Endothelial cell (in vitro differentiated cells): Measurements from ENCODE around the gene NEURL1B. TPM values are rescaled to one million over a fixed set of nuclear protein-coding genes. Genes with fewer than 3 reads are reported as not detected.

Experiments
- DNase-seq: peaks from one replicate; pipeline ENCODE4 v3.0.0; 2021; ENCODE audit warnings: low spot score
- H3K27ac Mint-ChIP-seq: one replicate; pipeline ENCODE4 v1.8.0; 2021; ENCODE audit warnings: mixed read lengths, inconsistent platforms; ENCODE audit not compliant: unreplicated experiment
- H3K27me3 Mint-ChIP-seq: one replicate; pipeline ENCODE4 v1.8.0; 2021; ENCODE audit warnings: mild to moderate bottlenecking, moderate library complexity, mixed read lengths, inconsistent platforms; ENCODE audit not compliant: unreplicated experiment
- H3K36me3 Mint-ChIP-seq: one replicate; pipeline ENCODE4 v1.8.0; 2021; ENCODE audit warnings: mild to moderate bottlenecking, low read depth, mixed read lengths, inconsistent platforms; ENCODE audit not compliant: unreplicated experiment
- H3K4me1 Mint-ChIP-seq: one replicate; pipeline ENCODE4 v1.8.0; 2021; ENCODE audit warnings: mild to moderate bottlenecking, mixed read lengths, inconsistent platforms; ENCODE audit not compliant: unreplicated experiment
- H3K4me3 Mint-ChIP-seq: one replicate; pipeline ENCODE4 v1.8.0; 2021; ENCODE audit warnings: mild to moderate bottlenecking, mixed read lengths, inconsistent platforms; ENCODE audit not compliant: unreplicated experiment
- H3K9me3 Mint-ChIP-seq: one replicate; pipeline ENCODE4 v1.8.0; 2021; ENCODE audit warnings: mixed read lengths, inconsistent platforms; ENCODE audit not compliant: unreplicated experiment
- CTCF ChIP-seq: fragments of 200-600 bp; sonication (generic); IDR thresholded peaks from one replicate; pipeline ENCODE4 v1.5.0; 2021; ENCODE audit warnings: antibody characterized with exemption; ENCODE audit not compliant: unreplicated experiment
- total RNA-seq: library from RNA; stranded (reverse); fragmentation: NEBNext Ultra II Directional; extraction: Animal tissue kit (Norgen Biotek cat#: 25700); gene quantifications from one replicate; pipeline ENCODE4 v1.2.1, GENCODE V29; 2021; ENCODE audit not compliant: unreplicated experiment

The NEURL1B gene
- total RNA-seq, 1 donor from 2014 or later, result 0.13 TPM

- Mint-ChIP-seq H3K4me1 (peaks cover 17% of the 10 kb centered on the region), H3K27ac (peak overlapping the region; percentile 36), H3K4me3 (no peak overlapping the region), H3K36me3 (no peaks in the 10 kb centered on the region), H3K9me3 (no peaks in the 10 kb centered on the region), H3K27me3 (peaks cover 15% of the 10 kb centered on the region)
- no peak for DNase-seq
- no peak for TF ChIP-seq CTCF
Observed at GRCh38 chr5:172689218-172689572, 48.1 kb downstream of the NEURL1B start.

- H3K27ac Mint-ChIP-seq, result no peak overlapping the region
- H3K4me1 Mint-ChIP-seq, result peaks cover 17% of the 10 kb centered on the region
- no peaks in the 10 kb centered on the region for H3K9me3 Mint-ChIP-seq
- H3K36me3 Mint-ChIP-seq, result no peaks in the 10 kb centered on the region
- TF ChIP-seq CTCF, result no peak
- DNase-seq, result no peak
- no peak overlapping the region for H3K4me3 Mint-ChIP-seq
- peaks cover 9% of the 10 kb centered on the region for H3K27me3 Mint-ChIP-seq
Observed at GRCh38 chr5:172689801-172690200, 48.7 kb downstream of the NEURL1B start.

GRCh38 chr5:172690258-172691075, 49.4 kb downstream of the NEURL1B start:
- Mint-ChIP-seq H3K9me3 (no peaks in the 10 kb centered on the region), H3K4me1 (peaks cover 17% of the 10 kb centered on the region), H3K27ac (no peak overlapping the region), H3K27me3 (peaks cover 9% of the 10 kb centered on the region), H3K4me3 (no peak overlapping the region), H3K36me3 (no peaks in the 10 kb centered on the region)
- TF ChIP-seq CTCF, result no peak
- DNase-seq, result no peak

GRCh38 chr5:172691886-172692285, 50.8 kb downstream of the NEURL1B start:
- no peak overlapping the region for H3K27ac Mint-ChIP-seq
- H3K9me3 Mint-ChIP-seq, result no peaks in the 10 kb centered on the region
- no peak for TF ChIP-seq CTCF
- no peaks in the 10 kb centered on the region for H3K36me3 Mint-ChIP-seq
- no peak overlapping the region for H3K4me3 Mint-ChIP-seq
- DNase-seq, result no peak
- peaks cover 6% of the 10 kb centered on the region for H3K27me3 Mint-ChIP-seq
- H3K4me1 Mint-ChIP-seq, result peaks cover 17% of the 10 kb centered on the region

GRCh38 chr5:172692451-172692850, 51.4 kb downstream of the NEURL1B start:
- no peak for TF ChIP-seq CTCF
- H3K27ac Mint-ChIP-seq, result no peak overlapping the region
- no peaks in the 10 kb centered on the region for H3K36me3 Mint-ChIP-seq
- peaks cover 17% of the 10 kb centered on the region for H3K4me1 Mint-ChIP-seq
- no peak overlapping the region for H3K4me3 Mint-ChIP-seq
- H3K27me3 Mint-ChIP-seq, result peaks cover 8% of the 10 kb centered on the region
- no peak for DNase-seq
- H3K9me3 Mint-ChIP-seq, result no peaks in the 10 kb centered on the region
